HCT116 (cell line): Measurements from ENCODE around the gene LACTB. TPM values are rescaled to one million over a fixed set of nuclear protein-coding genes. Genes with fewer than 3 reads are reported as not detected.

Experiments used
- ATAC-seq: fragments of 200-7000 bp; cut with Tn5 transposase; 2 replicates; pipeline ENCODE4 v1.9.1; 2020; ENCODE audit warnings: mild to moderate bottlenecking, moderate library complexity
- BruUV-seq: library from RNA; stranded (reverse); fragments of 400-500 nt; replicated peaks from 2 replicates; lab custom pipeline; 2021; lab: Mats Ljungman, UMichigan
- CTCF ChIA-PET: fragments of 300-600 bp; sonication (Branson Sonifier 250); formaldehyde crosslinking; loops from one replicate; lab custom pipeline; 2021; ENCODE audit warnings: antibody characterized with exemption; lab: Charles Lee
- POLR2A ChIA-PET: fragments of 300-600, 350-600 bp; sonication (Branson Sonifier 250); formaldehyde crosslinking; loops from one replicate; lab custom pipeline; 2021; ENCODE audit warnings: antibody characterized with exemption; lab: Charles Lee
- RAD21 ChIA-PET, 2 experiments: fragments of 300-600 bp; sonication (Branson Sonifier 250); formaldehyde crosslinking; loops; one replicate each; lab custom pipeline; 2023; ENCODE audit warnings: low total read pairs in 2 of 2; ENCODE audit not compliant: uncharacterized antibody in 2 of 2, unreplicated experiment in 2 of 2, low non-redundant PET in 1 of 2; lab: Charles Lee
- DNase-seq: peaks from one replicate; pipeline ENCODE4 v3.0.0-alpha.2; 2010; ENCODE audit warnings: low read depth, low spot score
- H2AFZ ChIP-seq: fragments of 200-600 bp; shearing (Covaris generic), sonication (generic); 2 replicates; pipeline ENCODE4 v1.6.1; 2017; ENCODE audit warnings: low read depth, mixed run types, mixed read lengths, antibody characterized with exemption, low read length; ENCODE audit not compliant: poor library complexity, severe bottlenecking
- H3K27ac ChIP-seq: 2 replicates; pipeline ENCODE4 v1.5.1; 2012; ENCODE audit warnings: low read depth, low read length
- H3K27me3 ChIP-seq: fragments of 200-600 bp; sonication (generic); 2 replicates; pipeline ENCODE4 v1.6.1; 2016; ENCODE audit warnings: mixed run types, low read length, mixed read lengths; ENCODE audit not compliant: insufficient read depth
- H3K36me3 ChIP-seq, 2 experiments: fragments of 200-500 bp in 1 of 2; fragments of 200-600 bp in 1 of 2; sonication (Bioruptor generic) in 1 of 2; sonication (generic) in 1 of 2; 2 replicates each; pipeline versions ENCODE4 v1.5.1 to v1.6.1; 2014 to 2016; ENCODE audit warnings: low read length in 2 of 2, inconsistent platforms in 1 of 2, mixed read lengths in 1 of 2, mixed run types in 1 of 2; ENCODE audit not compliant: insufficient read depth in 2 of 2, control insufficient read depth in 1 of 2
- H3K4me1 ChIP-seq, 2 experiments: fragments of 200-600 bp in 1 of 2; sonication (generic) in 1 of 2; 2 replicates each; pipeline versions ENCODE4 v1.5.1 to v1.6.1; 2012 to 2017; ENCODE audit warnings: low read length in 2 of 2, inconsistent platforms in 1 of 2, mild to moderate bottlenecking in 1 of 2, mixed read lengths in 1 of 2, mixed run types in 1 of 2, moderate library complexity in 1 of 2; ENCODE audit not compliant: insufficient read depth in 2 of 2, control insufficient read depth in 1 of 2
- H3K4me2 ChIP-seq: fragments of 200-600 bp; sonication (generic); 2 replicates; pipeline ENCODE4 v1.6.1; 2017; ENCODE audit warnings: mixed run types, low read length, mixed read lengths
- H3K4me3 ChIP-seq, 2 experiments: fragments of 200-600 bp in 1 of 2; sonication (generic) in 1 of 2; replicated peaks in 1 of 2; 2 replicates each; pipeline ENCODE4 v1.5.1; 2011 to 2016; ENCODE audit warnings: low read length in 2 of 2, control low read depth in 1 of 2, low read depth in 1 of 2, mild to moderate bottlenecking in 1 of 2, mixed read lengths in 1 of 2, mixed run types in 1 of 2
- H3K79me2 ChIP-seq: fragments of 200-600 bp; sonication (generic); 2 replicates; pipeline ENCODE4 v1.6.1; 2017; ENCODE audit warnings: mild to moderate bottlenecking, mixed run types, low read length, moderate library complexity, mixed read lengths; ENCODE audit not compliant: insufficient read depth
- H3K9ac ChIP-seq: fragments of 200-600 bp; sonication (generic); 2 replicates; pipeline ENCODE4 v1.6.1; 2016; ENCODE audit warnings: low read length, mixed read lengths
- H3K9me2 ChIP-seq: fragments of 200-600 bp; sonication (generic), shearing (Covaris generic); 2 replicates; pipeline ENCODE4 v1.6.1; 2017; ENCODE audit warnings: mixed run types, mild to moderate bottlenecking, moderate library complexity; ENCODE audit not compliant: insufficient read depth
- H3K9me3 ChIP-seq, 2 experiments: fragments of 200-500 bp in 1 of 2; fragments of 200-600 bp in 1 of 2; sonication (Bioruptor generic) in 1 of 2; sonication (generic) in 1 of 2; 2 replicates each; pipeline ENCODE4 v1.6.1; 2014 to 2017; ENCODE audit warnings: low read length in 2 of 2, mixed read lengths in 2 of 2, inconsistent platforms in 1 of 2, low read depth in 1 of 2, mild to moderate bottlenecking in 1 of 2, mixed run types in 1 of 2, moderate library complexity in 1 of 2; ENCODE audit not compliant: control insufficient read depth in 1 of 2, insufficient read depth in 1 of 2
- H4K20me1 ChIP-seq: fragments of 200-600 bp; sonication (generic), shearing (Covaris generic); 2 replicates; pipeline ENCODE4 v1.6.1; 2017; ENCODE audit warnings: mixed run types, mild to moderate bottlenecking, moderate library complexity; ENCODE audit not compliant: insufficient read depth
- CBX3 ChIP-seq: IDR thresholded peaks from 2 replicates; pipeline ENCODE4 v1.6.1; 2012; ENCODE audit warnings: low read depth
- EGR1 ChIP-seq: IDR thresholded peaks from 2 replicates; pipeline ENCODE4 v1.6.1; 2012; ENCODE audit warnings: low read depth
- ELF1 ChIP-seq: IDR thresholded peaks from 2 replicates; pipeline ENCODE4 v1.6.1; 2012; ENCODE audit warnings: low read depth, borderline replicate concordance
- SRF ChIP-seq: IDR thresholded peaks from 2 replicates; pipeline ENCODE4 v1.6.1; 2012; ENCODE audit warnings: low read depth
- TCF7L2 ChIP-seq: IDR thresholded peaks from 2 replicates; pipeline ENCODE4 v1.7.0; 2011; ENCODE audit warnings: borderline replicate concordance, inconsistent platforms; ENCODE audit not compliant: insufficient read depth, insufficient read length; ENCODE audit errors: extremely low read depth
- YY1 ChIP-seq: IDR thresholded peaks from 2 replicates; pipeline ENCODE4 v1.6.1; 2011; ENCODE audit warnings: low read length, low read depth, moderate library complexity, mild to moderate bottlenecking; ENCODE audit not compliant: insufficient replicate concordance; ENCODE audit errors: extremely low read depth
- ZFX ChIP-seq: fragments of 450-650 bp; IDR thresholded peaks from 2 replicates; pipeline ENCODE4 v1.6.1; 2017
- intact Hi-C: fragments of 100-400 bp; cut with micrococcal nuclease; formaldehyde crosslinking; loops from 2 replicates; pipeline ENCODE4 v1.10.0; 2022
- total RNA-seq: library from RNA; stranded (reverse); gene quantifications from one replicate; pipeline ENCODE4 v1.2.1, GENCODE V29; 2021; ENCODE audit not compliant: unreplicated experiment
- TF ChIP-seq, protein P1 (sequence below): IDR thresholded peaks from 2 replicates; pipeline ENCODE4 v1.6.1; 2012; ENCODE audit warnings: low read depth
- TF ChIP-seq, protein P2 (sequence below), 3 experiments: fragments of 200-600 bp in 1 of 3; sonication (generic) in 1 of 3; IDR thresholded peaks in 2 of 3; conservative IDR thresholded peaks in 1 of 3; 2 replicates each; pipeline ENCODE4 v1.5.1; 2012 to 2017; ENCODE audit warnings: low read depth in 2 of 3, low read length in 2 of 3, antibody characterized with exemption in 1 of 3, borderline replicate concordance in 1 of 3, control low read depth in 1 of 3, mild to moderate bottlenecking in 1 of 3, mixed read lengths in 1 of 3, mixed run types in 1 of 3, moderate library complexity in 1 of 3; ENCODE audit not compliant: insufficient read depth in 1 of 3

The LACTB gene
- total RNA-seq, 1 experiment from 2014 or later: 7.6 TPM

DNA sequence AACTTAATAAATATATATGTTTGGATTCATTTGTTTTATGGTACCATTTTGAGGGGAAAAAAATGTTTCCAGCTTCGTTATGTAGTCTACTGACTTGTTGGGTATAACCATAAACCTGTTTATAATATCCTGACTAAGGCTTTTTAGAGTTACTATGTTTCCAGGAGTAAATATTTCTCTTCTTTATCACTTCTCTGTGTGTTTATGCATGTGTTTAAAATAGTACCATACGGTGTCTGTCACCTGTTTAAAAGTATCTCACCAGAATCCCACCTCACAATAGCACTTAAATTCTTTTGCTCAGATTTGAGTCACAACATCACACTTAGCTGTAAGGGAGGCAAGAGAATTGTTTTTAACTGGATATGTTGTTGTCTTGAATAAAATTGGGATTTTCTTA lies 15.1 kb downstream of the LACTB start:
- H2AFZ ChIP-seq: no peak overlapping the region
- BruUV-seq: no TSS peak
- H3K36me3 ChIP-seq: no peaks in the 10 kb centered on the region
- DNase-seq (no peak), ATAC-seq (no peak)
- no peak overlapping the region for H3K4me2 ChIP-seq
- TF ChIP-seq TCF7L2 (no peak), ZFX (no peak), EGR1 (no peak), ELF1 (no peak), SRF (no peak), CBX3 (no peak), YY1 (no peak)
- TF ChIP-seq, protein P1, sequence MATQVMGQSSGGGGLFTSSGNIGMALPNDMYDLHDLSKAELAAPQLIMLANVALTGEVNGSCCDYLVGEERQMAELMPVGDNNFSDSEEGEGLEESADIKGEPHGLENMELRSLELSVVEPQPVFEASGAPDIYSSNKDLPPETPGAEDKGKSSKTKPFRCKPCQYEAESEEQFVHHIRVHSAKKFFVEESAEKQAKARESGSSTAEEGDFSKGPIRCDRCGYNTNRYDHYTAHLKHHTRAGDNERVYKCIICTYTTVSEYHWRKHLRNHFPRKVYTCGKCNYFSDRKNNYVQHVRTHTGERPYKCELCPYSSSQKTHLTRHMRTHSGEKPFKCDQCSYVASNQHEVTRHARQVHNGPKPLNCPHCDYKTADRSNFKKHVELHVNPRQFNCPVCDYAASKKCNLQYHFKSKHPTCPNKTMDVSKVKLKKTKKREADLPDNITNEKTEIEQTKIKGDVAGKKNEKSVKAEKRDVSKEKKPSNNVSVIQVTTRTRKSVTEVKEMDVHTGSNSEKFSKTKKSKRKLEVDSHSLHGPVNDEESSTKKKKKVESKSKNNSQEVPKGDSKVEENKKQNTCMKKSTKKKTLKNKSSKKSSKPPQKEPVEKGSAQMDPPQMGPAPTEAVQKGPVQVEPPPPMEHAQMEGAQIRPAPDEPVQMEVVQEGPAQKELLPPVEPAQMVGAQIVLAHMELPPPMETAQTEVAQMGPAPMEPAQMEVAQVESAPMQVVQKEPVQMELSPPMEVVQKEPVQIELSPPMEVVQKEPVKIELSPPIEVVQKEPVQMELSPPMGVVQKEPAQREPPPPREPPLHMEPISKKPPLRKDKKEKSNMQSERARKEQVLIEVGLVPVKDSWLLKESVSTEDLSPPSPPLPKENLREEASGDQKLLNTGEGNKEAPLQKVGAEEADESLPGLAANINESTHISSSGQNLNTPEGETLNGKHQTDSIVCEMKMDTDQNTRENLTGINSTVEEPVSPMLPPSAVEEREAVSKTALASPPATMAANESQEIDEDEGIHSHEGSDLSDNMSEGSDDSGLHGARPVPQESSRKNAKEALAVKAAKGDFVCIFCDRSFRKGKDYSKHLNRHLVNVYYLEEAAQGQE: no peak
- TF ChIP-seq, protein P2, sequence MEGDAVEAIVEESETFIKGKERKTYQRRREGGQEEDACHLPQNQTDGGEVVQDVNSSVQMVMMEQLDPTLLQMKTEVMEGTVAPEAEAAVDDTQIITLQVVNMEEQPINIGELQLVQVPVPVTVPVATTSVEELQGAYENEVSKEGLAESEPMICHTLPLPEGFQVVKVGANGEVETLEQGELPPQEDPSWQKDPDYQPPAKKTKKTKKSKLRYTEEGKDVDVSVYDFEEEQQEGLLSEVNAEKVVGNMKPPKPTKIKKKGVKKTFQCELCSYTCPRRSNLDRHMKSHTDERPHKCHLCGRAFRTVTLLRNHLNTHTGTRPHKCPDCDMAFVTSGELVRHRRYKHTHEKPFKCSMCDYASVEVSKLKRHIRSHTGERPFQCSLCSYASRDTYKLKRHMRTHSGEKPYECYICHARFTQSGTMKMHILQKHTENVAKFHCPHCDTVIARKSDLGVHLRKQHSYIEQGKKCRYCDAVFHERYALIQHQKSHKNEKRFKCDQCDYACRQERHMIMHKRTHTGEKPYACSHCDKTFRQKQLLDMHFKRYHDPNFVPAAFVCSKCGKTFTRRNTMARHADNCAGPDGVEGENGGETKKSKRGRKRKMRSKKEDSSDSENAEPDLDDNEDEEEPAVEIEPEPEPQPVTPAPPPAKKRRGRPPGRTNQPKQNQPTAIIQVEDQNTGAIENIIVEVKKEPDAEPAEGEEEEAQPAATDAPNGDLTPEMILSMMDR (IDR thresholded peaks at IDR 0.05 in 2 of 3, conservative IDR thresholded peaks at IDR 0.05 in 1 of 3; ENCODE audit: borderline replicate concordance in 1 of 3, insufficient read depth in 1 of 3, low read depth in 2 of 3, low read length in 2 of 3): no peak
- H3K27ac ChIP-seq: no peak overlapping the region
- no peak overlapping the region for H3K4me3 ChIP-seq
- intact Hi-C loops: no loop called here
- no peaks in the 10 kb centered on the region for H3K9me3 ChIP-seq
- H4K20me1 ChIP-seq: no peaks in the 10 kb centered on the region
- ChIA-PET RAD21 (no interaction called here), POLR2A (no interaction called here), CTCF (no interaction called here)
- H3K9me2 ChIP-seq: no peaks in the 10 kb centered on the region
- H3K27me3 ChIP-seq: no peaks in the 10 kb centered on the region
- no peaks in the 10 kb centered on the region for H3K4me1 ChIP-seq
- H3K79me2 ChIP-seq: no peaks in the 10 kb centered on the region
- H3K9ac ChIP-seq: no peak overlapping the region
